AG04449 (cell line): Measurements from ENCODE around the gene MIB2.
"Not testable (repeated sequence)": the region's sequence is repeated elsewhere in the genome, so short reads cannot be mapped to it uniquely, and the experiment has no call there.

ENCODE experiments used
- CTCF ChIA-PET: fragments of 350-600 bp; formaldehyde crosslinking; extraction: SDS; loops from one replicate; lab custom pipeline; 2021; ENCODE audit warnings: antibody characterized with exemption; lab: Yijun Ruan, JAX
- POLR2A ChIA-PET: fragments of 400-600, 350-600 bp; formaldehyde crosslinking; extraction: SDS; loops from one replicate; lab custom pipeline; 2020; ENCODE audit warnings: antibody characterized with exemption, inconsistent platforms; lab: Yijun Ruan, JAX
- DNase-seq: peaks from one replicate; pipeline ENCODE4 v3.0.0-alpha.2; 2010; ENCODE audit warnings: low read depth, low spot score
- H3K4me3 ChIP-seq: 2 replicates; pipeline ENCODE4 v1.5.1; 2011; ENCODE audit warnings: low read depth, mild to moderate bottlenecking, control low read depth, low read length
- TF ChIP-seq, protein P1 (sequence below): IDR thresholded peaks from one replicate; pipeline ENCODE4 v1.5.1; 2011; ENCODE audit warnings: mild to moderate bottlenecking, moderate library complexity, low read length, control low read depth, inconsistent platforms; ENCODE audit not compliant: insufficient read depth; ENCODE audit errors: missing control alignments

The MIB2 gene

DNA sequence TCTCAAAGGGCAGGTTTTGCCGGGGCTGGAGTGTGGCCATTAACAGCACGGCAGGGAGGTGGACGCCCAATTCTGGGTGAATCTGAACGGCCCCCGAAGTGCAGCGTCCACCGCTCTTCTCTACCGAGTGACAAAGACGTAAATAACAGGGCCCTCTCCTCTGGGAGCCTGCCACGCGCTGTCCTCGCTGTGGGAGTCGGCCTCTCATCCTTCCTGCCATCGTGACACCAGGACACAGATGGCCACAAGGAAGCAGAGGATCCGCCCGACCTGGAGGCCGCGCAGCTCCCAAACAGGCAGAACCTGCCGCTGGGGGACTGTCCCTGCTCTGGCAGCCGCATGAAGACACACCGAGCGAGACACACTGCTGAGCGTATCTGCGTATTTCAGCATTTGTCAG lies 55.6 kb downstream of the MIB2 start:
- CTCF ChIA-PET: no interaction called here

DNA sequence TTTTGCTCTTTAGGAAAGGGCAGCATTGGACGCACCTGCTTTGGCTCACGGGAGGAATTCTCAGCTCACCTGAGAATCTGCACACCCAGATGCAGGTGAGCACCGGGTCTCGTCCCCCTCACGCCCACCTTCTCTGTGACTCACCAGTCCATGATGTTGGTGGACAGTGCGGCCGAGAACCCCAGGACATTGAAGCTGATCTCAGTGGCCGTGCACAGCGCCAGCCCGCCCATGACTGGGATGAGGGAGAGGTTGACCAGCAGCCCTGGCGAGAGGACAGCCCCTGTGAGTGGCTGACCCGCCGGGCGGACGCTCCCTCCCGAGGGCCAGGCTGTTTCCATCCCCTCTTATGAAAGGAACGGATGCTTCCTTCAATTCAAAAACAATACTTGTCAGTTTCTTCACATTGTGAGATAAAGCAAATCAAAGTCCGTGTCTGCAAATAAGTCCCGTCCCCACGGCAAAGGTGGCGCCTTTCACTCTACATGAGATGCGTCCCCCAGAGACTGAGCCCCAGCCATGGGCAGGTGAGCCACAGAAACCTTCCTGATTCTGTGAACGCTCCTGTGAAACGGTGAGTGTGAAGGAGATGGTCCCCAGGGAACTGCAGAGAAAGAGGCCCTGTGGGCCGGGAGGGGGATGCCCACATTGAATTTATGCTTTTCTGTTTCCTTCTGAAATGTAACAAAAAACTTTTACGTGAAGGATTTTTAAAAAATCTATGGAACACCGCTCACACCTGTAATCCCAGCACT lies 56.2 kb downstream of the MIB2 start:
- no peak for DNase-seq
- POLR2A ChIA-PET: no interaction called here
- no peak overlapping the region for H3K4me3 ChIP-seq
- TF ChIP-seq, protein P1, sequence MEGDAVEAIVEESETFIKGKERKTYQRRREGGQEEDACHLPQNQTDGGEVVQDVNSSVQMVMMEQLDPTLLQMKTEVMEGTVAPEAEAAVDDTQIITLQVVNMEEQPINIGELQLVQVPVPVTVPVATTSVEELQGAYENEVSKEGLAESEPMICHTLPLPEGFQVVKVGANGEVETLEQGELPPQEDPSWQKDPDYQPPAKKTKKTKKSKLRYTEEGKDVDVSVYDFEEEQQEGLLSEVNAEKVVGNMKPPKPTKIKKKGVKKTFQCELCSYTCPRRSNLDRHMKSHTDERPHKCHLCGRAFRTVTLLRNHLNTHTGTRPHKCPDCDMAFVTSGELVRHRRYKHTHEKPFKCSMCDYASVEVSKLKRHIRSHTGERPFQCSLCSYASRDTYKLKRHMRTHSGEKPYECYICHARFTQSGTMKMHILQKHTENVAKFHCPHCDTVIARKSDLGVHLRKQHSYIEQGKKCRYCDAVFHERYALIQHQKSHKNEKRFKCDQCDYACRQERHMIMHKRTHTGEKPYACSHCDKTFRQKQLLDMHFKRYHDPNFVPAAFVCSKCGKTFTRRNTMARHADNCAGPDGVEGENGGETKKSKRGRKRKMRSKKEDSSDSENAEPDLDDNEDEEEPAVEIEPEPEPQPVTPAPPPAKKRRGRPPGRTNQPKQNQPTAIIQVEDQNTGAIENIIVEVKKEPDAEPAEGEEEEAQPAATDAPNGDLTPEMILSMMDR: no peak
- CTCF ChIA-PET: no interaction called here

More for the DNA sequence above, 55.6 kb downstream of the MIB2 start:
- TF ChIP-seq, protein P1: no peak
- DNase-seq: no peak
- POLR2A ChIA-PET: no interaction called here
- H3K4me3 ChIP-seq: no peak overlapping the region

DNA sequence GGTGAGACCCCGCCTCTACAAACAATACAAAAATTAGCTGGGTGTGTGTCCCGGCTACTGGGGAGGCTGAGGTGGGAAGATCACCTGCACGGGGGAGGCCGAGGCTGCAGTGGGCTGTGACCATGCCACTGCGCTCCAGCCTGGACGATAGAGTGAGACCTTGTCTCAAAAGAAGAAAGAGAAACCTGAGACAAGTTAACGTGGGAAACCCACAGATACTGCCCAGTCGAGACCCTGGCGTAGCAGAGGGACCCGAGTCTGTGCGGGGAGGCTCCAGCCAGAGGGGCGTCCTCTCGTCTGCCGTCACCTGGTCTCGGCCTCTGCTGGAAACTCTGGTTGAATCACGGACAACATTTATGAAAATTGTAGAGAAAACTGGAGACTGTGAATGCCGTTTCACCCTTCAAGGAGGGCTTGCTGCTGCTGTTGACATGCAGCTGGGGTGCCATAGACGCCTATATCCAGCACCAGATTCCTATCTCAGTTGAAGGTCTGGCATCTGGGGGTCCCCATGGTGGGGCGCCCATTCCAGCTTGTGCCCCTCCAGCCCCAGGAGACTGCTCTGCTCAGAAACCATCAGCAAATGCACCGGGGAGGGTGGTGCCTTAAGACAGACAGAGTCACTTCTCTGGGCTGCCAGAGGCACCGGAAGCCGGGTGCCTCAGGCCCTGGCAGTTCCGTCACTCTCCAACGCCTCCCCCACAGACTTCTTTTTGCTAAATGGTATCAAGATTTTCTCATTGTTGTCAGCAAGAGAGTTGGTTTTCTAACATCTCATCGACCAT lies 57.1 kb downstream of the MIB2 start:
- CTCF ChIA-PET: no interaction called here
- no peak for DNase-seq
- no peak overlapping the region for H3K4me3 ChIP-seq
- POLR2A ChIA-PET: no interaction called here
- TF ChIP-seq, protein P1: no peak

DNA sequence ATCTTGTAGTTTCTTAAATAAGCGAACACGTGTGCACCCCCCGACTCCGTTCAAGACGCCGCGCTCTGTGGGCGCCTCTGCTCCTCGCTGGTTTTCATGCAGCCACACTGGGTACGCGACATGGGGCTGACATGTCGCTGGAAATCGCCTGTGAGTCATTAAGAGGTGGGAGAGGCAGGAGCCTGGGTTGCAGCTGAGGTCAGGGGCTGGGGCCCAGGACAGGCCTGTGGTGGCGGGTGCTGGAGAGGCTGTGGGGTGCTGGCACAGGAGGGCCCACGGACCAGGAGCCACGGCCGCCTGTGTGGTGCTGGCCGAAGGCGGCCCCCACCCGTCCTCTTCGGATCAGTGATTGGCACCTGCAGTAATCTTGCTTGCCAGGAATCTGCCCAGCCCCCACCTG lies 59.5 kb downstream of the MIB2 start:
- DNase-seq, POLR2A ChIA-PET, CTCF ChIA-PET, H3K4me3 ChIP-seq: not testable (repeated sequence)

DNA sequence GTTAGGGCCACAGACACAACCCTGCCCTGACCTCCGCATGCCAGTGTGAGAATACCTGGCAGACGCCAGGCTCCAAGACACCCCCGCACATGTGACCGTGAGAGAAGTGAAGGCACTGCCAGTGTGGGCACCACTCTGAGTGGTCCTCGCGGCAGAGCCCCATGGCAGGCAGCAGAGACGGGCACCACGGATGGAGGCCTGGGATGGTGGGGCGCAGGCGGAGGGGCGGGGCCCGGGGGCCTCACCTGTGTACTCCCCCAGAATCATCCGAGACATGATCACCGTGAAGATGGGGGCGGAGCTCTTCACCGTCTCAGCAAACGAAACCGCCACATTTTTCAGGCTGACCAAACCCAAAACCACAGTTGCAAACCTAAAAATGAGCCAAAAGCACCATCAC lies 59.9 kb downstream of the MIB2 start:
- H3K4me3 ChIP-seq, DNase-seq, CTCF ChIA-PET, POLR2A ChIA-PET: not testable (repeated sequence)

DNA sequence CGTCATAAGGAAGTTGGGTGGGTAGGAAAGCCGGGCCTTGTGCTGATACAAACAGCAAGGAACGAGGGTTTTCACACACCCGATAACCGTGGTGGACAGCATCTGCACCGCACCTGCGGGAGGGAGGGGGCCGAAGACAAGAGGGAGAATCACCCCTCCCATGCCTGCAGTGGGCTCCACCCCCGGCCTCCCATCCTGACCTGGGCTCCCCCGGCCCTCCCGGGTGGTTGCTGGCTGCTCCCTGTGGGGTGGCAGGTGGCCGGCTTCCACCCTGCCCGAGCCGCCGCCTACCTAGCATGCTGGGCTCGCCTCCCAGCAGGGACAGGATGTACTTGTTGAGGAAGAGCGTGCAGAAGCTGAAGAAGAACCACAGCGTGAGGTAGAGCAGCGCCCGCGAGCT lies 60.8 kb downstream of the MIB2 start:
- H3K4me3 ChIP-seq, CTCF ChIA-PET, DNase-seq, POLR2A ChIA-PET: not testable (repeated sequence)

DNA sequence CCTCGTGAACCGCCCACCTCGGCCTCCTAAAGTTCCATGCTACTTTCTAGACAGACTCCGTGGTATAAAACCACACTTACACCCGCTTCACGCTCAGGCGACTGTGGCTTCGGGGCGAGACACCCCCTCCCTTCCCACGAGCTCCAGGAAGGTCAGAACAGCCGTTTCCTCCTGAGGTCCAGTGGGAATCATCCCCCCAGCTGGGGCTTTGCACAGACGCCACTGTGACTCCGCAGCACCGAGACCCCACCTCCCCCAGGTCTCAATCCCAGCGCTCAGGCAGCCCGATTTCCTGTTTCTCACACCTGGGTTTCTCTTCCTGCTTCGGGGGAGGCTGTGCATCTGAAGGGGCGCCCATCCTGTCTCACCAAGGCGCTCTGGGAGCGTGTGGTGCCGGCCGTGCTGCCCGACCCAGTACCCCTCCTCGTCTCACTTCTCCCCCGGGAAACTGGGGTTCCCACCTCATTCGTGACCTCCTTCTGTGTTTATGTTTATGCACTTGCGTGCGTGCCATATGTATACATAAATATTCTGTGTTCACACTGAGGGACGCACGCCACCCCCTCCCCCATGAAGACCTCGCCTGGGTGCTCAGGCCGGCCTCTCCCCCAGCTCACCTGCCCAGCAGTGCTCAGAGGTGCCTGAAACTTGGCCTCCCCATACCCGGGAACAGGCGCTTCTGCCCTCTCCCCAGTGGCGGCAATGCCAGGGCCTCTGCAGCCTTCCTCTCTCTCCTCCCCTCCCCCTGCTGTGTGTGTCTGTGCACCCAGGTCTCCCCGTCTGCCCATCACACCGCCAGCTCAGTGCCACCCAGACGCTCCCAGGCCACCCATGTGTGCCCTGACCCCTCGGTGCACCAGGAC lies 62.6 kb downstream of the MIB2 start:
- POLR2A ChIA-PET: interaction anchor here (0.6 kb wide), 1 partner anchor 62 kb away, joined by 3 read pairs; no protein-coding TSS in a partner anchor

More for the DNA sequence above, 62.6 kb downstream of the MIB2 start:
- DNase-seq: no peak
- H3K4me3 ChIP-seq: no peak overlapping the region
- TF ChIP-seq, protein P1: no peak
- CTCF ChIA-PET: interaction anchor here (0.7 kb wide), 1 partner anchor 12 kb away, joined by 5 read pairs; no protein-coding TSS in a partner anchor
